ENCODE data around the gene ACAP2. TPM values are rescaled to one million over a fixed set of nuclear protein-coding genes. Genes with fewer than 3 reads are reported as not detected.

ACAP2 gene
- total and polyA plus RNA-seq, 3 experiments from 2014 or later, result 39.5 to 47.0 (median 42.9) TPM

DNA sequence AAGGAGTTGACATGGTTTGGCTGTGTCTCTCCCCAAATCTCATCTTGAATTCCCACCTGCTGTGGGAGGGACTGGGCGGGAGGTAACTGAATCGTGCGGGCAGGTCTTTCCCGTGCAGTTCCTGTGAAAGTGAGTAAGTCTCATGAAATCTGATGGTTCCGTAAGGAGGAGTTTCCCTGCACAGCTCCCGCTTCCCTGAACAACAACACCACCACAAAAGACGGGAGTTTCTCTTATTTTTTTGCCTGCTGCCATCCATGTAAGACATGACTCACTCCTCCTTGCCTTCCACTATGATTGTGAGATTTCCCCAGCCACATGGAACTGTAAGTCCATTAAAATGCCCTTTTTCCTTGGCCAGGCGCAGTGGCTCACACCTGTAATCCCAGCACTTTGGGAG lies 194.5 kb downstream of the ACAP2 start:
- CTCF ChIA-PET, result interaction anchor here (1.6 to 1.9 kb wide), 2 partner anchors 9 to 565 kb away, joined by 3 to 6 read pairs; no protein-coding TSS in a partner anchor
- POLR2A ChIA-PET, result no interaction called here
- Histone ChIP-seq H3K4me1 (ENCODE audit: insufficient read depth, low read length) (peaks cover 4% of the 10 kb centered on the region), H3K27me3 (ENCODE audit: insufficient read depth, low read length, poor library complexity, severe bottlenecking) (no peaks in the 10 kb centered on the region), H3K36me3 (ENCODE audit: insufficient read depth, low read length) (no peaks in the 10 kb centered on the region), H3K4me3 (ENCODE audit: low read length) (no peak overlapping the region), H3K27ac (ENCODE audit: low read depth, low read length) (no peak overlapping the region), H3K9me3 (ENCODE audit: low read length) (no peaks in the 10 kb centered on the region)
- H3K9me3 Mint-ChIP-seq, result no peaks in the 10 kb centered on the region
- H3K4me3 Mint-ChIP-seq, result no peak overlapping the region
- H3K36me3 Mint-ChIP-seq, result peaks cover 6 to 9% (median 8%) of the 10 kb centered on the region in 3 donors
- no peaks in the 10 kb centered on the region for H3K27me3 Mint-ChIP-seq
- DNase-seq, result no peak
- peak overlapping the region in 1 of 8 donors; percentile 33 for H3K27ac Mint-ChIP-seq
- peaks cover 15 to 28% (median 24%) of the 10 kb centered on the region in 3 donors for H3K4me1 Mint-ChIP-seq

DNA sequence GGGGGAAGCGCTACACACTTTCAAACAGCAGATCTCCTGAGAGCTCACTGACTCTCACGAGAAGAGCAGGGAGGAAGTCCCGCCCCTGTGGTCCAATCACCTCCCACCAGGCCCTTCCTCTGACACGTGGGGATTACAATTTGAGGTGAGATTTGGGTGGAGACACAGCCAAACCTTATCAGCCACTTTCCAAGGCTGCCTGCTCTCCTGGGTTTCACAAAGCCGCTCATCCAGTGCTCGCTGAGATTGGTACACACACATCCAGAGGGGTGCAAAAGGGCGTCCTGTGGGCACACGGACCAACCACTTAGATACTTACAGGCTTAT lies 195.0 kb downstream of the ACAP2 start:
- no peaks in the 10 kb centered on the region for H3K9me3 Mint-ChIP-seq
- H3K27ac Mint-ChIP-seq, result no peak overlapping the region
- Histone ChIP-seq H3K4me3 (ENCODE audit: low read length) (no peak overlapping the region), H3K4me1 (ENCODE audit: insufficient read depth, low read length) (peaks cover 4% of the 10 kb centered on the region), H3K27me3 (ENCODE audit: insufficient read depth, low read length, poor library complexity, severe bottlenecking) (no peaks in the 10 kb centered on the region), H3K9me3 (ENCODE audit: low read length) (no peaks in the 10 kb centered on the region), H3K27ac (ENCODE audit: low read depth, low read length) (no peak overlapping the region), H3K36me3 (ENCODE audit: insufficient read depth, low read length) (no peaks in the 10 kb centered on the region)
- DNase-seq, result no peak
- no peaks in the 10 kb centered on the region for H3K27me3 Mint-ChIP-seq
- peaks cover 15 to 23% (median 21%) of the 10 kb centered on the region in 3 donors for H3K4me1 Mint-ChIP-seq
- CTCF ChIA-PET, result interaction anchor here (1.6 to 1.9 kb wide), 2 partner anchors 9 to 565 kb away, joined by 3 to 6 read pairs; no protein-coding TSS in a partner anchor
- POLR2A ChIA-PET, result no interaction called here
- peaks cover 8 to 10% (median 8%) of the 10 kb centered on the region in 3 donors for H3K36me3 Mint-ChIP-seq
- no peak overlapping the region for H3K4me3 Mint-ChIP-seq

DNA sequence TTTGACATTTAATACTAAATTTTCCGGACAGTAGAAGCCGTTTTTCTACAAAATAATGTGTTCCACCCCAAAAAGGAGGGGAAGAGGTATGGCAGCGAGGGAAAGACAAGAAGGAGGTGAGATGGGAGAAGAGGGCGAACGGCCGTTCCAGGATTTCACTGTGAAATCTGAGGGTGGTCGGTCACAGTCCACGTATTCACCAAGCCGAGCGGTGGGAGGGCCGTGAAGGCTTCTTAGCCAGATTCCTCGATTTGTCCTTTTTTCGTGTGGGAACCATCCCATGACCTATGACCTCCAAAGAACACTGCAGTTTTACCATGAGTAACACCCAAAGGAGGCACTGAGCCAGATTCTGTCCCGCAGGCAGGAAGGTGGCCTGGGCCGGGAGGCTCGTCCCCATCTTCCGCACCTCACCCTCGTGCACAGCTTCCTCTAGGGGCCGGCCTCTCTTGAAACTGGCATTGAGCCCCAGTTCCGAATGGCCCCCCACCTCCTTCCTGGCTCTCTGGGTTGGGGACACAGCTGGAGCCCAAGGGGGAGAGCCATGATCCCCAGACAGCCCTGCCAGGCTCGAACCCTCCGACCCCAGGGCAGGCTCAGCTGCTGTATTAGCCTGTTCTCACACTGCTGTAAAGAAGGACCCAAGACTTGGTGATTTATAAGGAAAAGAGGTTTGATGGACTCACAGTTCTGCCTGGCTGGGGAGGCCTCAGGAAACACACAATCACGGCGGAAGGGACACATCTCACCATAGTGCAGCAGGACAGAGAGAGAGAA lies 195.5 kb downstream of the ACAP2 start:
- Mint-ChIP-seq H3K4me3 (no peak overlapping the region), H3K9me3 (no peaks in the 10 kb centered on the region), H3K27me3 (no peaks in the 10 kb centered on the region), H3K36me3 (peaks cover 9 to 10% (median 9%) of the 10 kb centered on the region in 3 donors), H3K27ac (no peak overlapping the region), H3K4me1 (peaks cover 10 to 18% (median 17%) of the 10 kb centered on the region in 3 donors)
- no peak for DNase-seq
- CTCF ChIA-PET, result interaction anchor here (1.6 to 1.9 kb wide), 2 partner anchors 10 to 564 kb away, joined by 3 to 6 read pairs; no protein-coding TSS in a partner anchor
- Histone ChIP-seq H3K4me3 (ENCODE audit: low read length) (no peak overlapping the region), H3K36me3 (ENCODE audit: insufficient read depth, low read length) (no peaks in the 10 kb centered on the region), H3K4me1 (ENCODE audit: insufficient read depth, low read length) (peaks cover 4% of the 10 kb centered on the region), H3K27ac (ENCODE audit: low read depth, low read length) (no peak overlapping the region), H3K9me3 (ENCODE audit: low read length) (no peaks in the 10 kb centered on the region), H3K27me3 (ENCODE audit: insufficient read depth, low read length, poor library complexity, severe bottlenecking) (no peaks in the 10 kb centered on the region)
- POLR2A ChIA-PET, result no interaction called here

DNA sequence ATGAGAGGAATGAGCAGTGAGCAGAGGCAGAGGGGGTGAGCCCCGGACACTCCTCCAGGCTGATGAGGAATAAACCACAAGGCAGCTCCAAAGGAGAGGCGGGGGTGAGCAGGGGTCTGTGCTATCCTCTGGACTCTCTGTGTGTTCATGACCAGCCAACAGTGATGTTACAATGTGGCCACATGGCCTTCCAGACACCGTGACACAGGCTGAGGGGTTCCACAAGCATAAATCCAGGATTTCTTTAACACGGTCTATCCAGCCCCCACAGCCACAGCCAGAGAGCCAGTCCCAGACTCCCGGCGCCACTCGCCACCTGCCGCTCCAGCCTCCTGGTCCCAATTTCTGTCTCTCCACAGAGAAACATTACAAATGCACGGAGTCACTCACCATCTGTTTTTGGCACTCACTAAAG lies 196.2 kb downstream of the ACAP2 start:
- H3K27me3 Mint-ChIP-seq, result no peaks in the 10 kb centered on the region
- no peaks in the 10 kb centered on the region for H3K9me3 Mint-ChIP-seq
- H3K27ac Mint-ChIP-seq, result no peak overlapping the region

DNA sequence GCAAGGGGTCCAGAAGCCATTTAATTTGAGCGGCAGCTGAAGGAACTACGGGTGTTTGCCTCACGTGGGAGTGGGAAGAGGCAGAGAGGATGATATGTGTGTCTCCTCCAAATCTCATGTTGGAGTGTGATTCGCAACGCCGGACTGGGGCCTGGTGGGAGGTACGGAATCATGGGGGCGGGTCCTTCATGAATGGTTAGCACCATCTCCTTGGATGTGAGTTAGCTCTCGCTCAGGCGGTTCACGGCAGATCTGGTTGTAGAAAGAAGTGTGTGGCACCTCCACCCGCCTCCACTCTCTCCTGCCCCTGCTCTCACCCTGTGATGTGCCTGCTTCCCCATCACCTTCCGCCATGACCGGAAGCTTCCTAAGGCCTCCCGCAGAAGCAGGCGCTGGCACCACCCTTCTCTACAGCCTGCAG lies 197.3 kb downstream of the ACAP2 start:
- Histone ChIP-seq H3K9me3 (ENCODE audit: low read length) (no peaks in the 10 kb centered on the region), H3K36me3 (ENCODE audit: insufficient read depth, low read length) (no peaks in the 10 kb centered on the region), H3K4me3 (ENCODE audit: low read length) (no peak overlapping the region), H3K27me3 (ENCODE audit: insufficient read depth, low read length, poor library complexity, severe bottlenecking) (no peaks in the 10 kb centered on the region), H3K27ac (ENCODE audit: low read depth, low read length) (no peak overlapping the region), H3K4me1 (ENCODE audit: insufficient read depth, low read length) (no peaks in the 10 kb centered on the region)
- DNase-seq, result no peak
- H3K9me3 Mint-ChIP-seq, result no peaks in the 10 kb centered on the region
- peaks cover 6 to 10% (median 9%) of the 10 kb centered on the region in 3 donors for H3K4me1 Mint-ChIP-seq
- H3K27me3 Mint-ChIP-seq, result no peaks in the 10 kb centered on the region
- ChIA-PET CTCF (no interaction called here), POLR2A (no interaction called here)
- H3K4me3 Mint-ChIP-seq, result no peak overlapping the region
- H3K36me3 Mint-ChIP-seq, result peaks cover 10 to 16% (median 12%) of the 10 kb centered on the region in 3 donors
- H3K27ac Mint-ChIP-seq, result peak overlapping the region in 2 of 8 donors; percentile 5 to 45

More for the DNA sequence above, 196.2 kb downstream of the ACAP2 start:
- Histone ChIP-seq H3K4me1 (ENCODE audit: insufficient read depth, low read length) (peaks cover 4% of the 10 kb centered on the region), H3K27ac (ENCODE audit: low read depth, low read length) (no peak overlapping the region), H3K9me3 (ENCODE audit: low read length) (no peaks in the 10 kb centered on the region), H3K4me3 (ENCODE audit: low read length) (no peak overlapping the region), H3K27me3 (ENCODE audit: insufficient read depth, low read length, poor library complexity, severe bottlenecking) (no peaks in the 10 kb centered on the region), H3K36me3 (ENCODE audit: insufficient read depth, low read length) (no peaks in the 10 kb centered on the region)
- CTCF ChIA-PET, result no interaction called here
- peaks cover 11 to 13% (median 12%) of the 10 kb centered on the region in 3 donors for H3K4me1 Mint-ChIP-seq
- H3K36me3 Mint-ChIP-seq, result peaks cover 9 to 13% (median 10%) of the 10 kb centered on the region in 3 donors
- DNase-seq, result no peak
- no peak overlapping the region for H3K4me3 Mint-ChIP-seq
- POLR2A ChIA-PET, result no interaction called here

DNA sequence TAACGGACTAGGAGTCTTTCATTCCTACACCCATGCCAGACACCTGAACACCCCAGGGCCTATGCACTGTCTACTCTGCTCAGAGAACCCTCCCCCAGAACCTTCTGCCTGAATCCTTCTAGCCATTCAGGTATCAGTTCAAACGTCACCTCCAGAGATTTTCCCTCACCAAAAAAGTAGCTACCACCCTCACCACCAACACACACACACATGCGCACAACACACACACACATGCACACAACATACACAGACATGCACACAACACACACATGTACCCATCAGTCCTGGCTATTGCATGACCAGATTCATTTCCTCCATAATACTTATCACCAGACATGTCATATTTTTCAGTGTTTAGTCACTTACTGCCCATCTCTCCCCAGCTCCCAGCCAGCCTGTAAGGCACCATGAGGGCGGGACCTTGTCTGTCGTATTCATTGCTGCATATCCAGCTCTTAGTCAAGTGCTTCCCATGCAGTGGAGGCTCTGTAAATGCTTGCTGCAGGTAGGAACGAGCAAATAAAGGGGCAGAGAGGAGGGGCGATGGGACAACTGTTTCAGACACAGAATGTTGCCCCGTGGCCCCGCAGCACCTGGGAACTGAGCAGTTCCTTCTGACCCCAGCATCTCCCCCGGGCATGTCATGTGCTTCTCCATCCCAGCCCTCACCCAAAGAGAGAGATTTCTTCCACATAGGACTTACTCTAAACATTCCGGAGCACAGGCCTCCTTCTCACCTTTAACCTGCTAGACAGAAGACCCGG lies 201.0 kb downstream of the ACAP2 start:
- ChIA-PET POLR2A (no interaction called here), CTCF (no interaction called here)
- Mint-ChIP-seq H3K4me1 (peaks cover 0 to 15% (median 14%) of the 10 kb centered on the region in 3 donors), H3K4me3 (no peak overlapping the region), H3K27me3 (no peaks in the 10 kb centered on the region), H3K27ac (no peak overlapping the region), H3K9me3 (peaks cover 0 to 7% (median 3%) of the 10 kb centered on the region in 5 donors), H3K36me3 (peaks cover 10 to 30% (median 10%) of the 10 kb centered on the region in 3 donors)
- H3K4me1 ChIP-seq (ENCODE audit: insufficient read depth, low read length), result no peaks in the 10 kb centered on the region
- H3K4me3 ChIP-seq (ENCODE audit: low read length), result no peak overlapping the region
- H3K36me3 ChIP-seq (ENCODE audit: insufficient read depth, low read length), result no peaks in the 10 kb centered on the region
- H3K27me3 ChIP-seq (ENCODE audit: insufficient read depth, low read length, poor library complexity, severe bottlenecking), result no peaks in the 10 kb centered on the region
- no peaks in the 10 kb centered on the region for H3K9me3 ChIP-seq (ENCODE audit: low read length)
- no peak for DNase-seq
- H3K27ac ChIP-seq (ENCODE audit: low read depth, low read length), result no peak overlapping the region

DNA sequence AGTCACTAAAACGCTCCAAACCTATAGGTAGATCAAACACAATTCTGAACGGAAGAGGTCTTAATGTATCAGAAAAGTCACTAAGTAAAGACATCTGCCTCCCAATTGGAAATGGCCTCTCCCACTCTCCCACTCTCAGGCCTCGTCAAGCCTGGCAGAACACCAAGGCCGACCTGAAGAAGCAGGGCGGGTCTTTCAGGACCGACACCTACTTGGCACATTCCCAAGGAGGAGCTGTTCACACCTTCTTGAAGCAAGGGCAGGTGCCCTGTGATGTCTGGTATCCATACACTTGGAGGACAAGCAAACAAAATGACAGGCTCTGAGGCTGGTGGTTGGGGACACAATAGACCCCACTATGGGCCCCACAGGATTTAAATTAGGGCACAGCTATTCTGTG lies 201.9 kb downstream of the ACAP2 start:
- no peak for DNase-seq
- Histone ChIP-seq H3K4me3 (ENCODE audit: low read length) (no peak overlapping the region), H3K27ac (ENCODE audit: low read depth, low read length) (no peak overlapping the region), H3K9me3 (ENCODE audit: low read length) (no peaks in the 10 kb centered on the region), H3K36me3 (ENCODE audit: insufficient read depth, low read length) (no peaks in the 10 kb centered on the region), H3K4me1 (ENCODE audit: insufficient read depth, low read length) (no peaks in the 10 kb centered on the region), H3K27me3 (ENCODE audit: insufficient read depth, low read length, poor library complexity, severe bottlenecking) (no peaks in the 10 kb centered on the region)
- Mint-ChIP-seq H3K27ac (peak overlapping the region in 1 of 8 donors; percentile 22), H3K9me3 (peaks cover 0 to 7% (median 3%) of the 10 kb centered on the region in 5 donors), H3K4me1 (peaks cover 0 to 15% (median 14%) of the 10 kb centered on the region in 3 donors), H3K27me3 (no peaks in the 10 kb centered on the region), H3K36me3 (peaks cover 7 to 25% (median 8%) of the 10 kb centered on the region in 3 donors), H3K4me3 (no peak overlapping the region)
- CTCF ChIA-PET, result interaction anchor here (0.7 kb wide), 1 partner anchor 30 kb away, joined by 3 read pairs; the partner anchor contains the start of gene XXYLT1
- POLR2A ChIA-PET, result no interaction called here
